ENCODE data around the gene LSAMP. TPM values are rescaled to one million over a fixed set of nuclear protein-coding genes. Genes with fewer than 3 reads are reported as not detected.

The LSAMP gene
- total and polyA plus RNA-seq, 2 of the 13 experiments (the other 11 are each of a cell fraction or from before 2014, with no cell fraction given) = not detected

- TF ChIP-seq NFAT5 (CRISPR knock-in tag; IDR thresholded peaks at IDR 0.05) (no peak), ZNF17 (CRISPR knock-in tag; IDR thresholded peaks at IDR 0.05) (no peak), SALL1 (CRISPR knock-in tag; IDR thresholded peaks at IDR 0.05) (no peak), POLR2A (IDR thresholded peaks at IDR 0.05; ENCODE audit: insufficient read depth in 1 of 2, low read depth in 2 of 2, low read length in 2 of 2) (no peak), SIN3A (IDR thresholded peaks at IDR 0.05; ENCODE audit: borderline replicate concordance, low read depth, low read length) (no peak), ZNF639 (CRISPR knock-in tag; conservative IDR thresholded peaks at IDR 0.05) (no peak)
Measured at GRCh38 chr3:116433552-116433951, 11.7 kb downstream of the LSAMP start (continued).

- H3K36me3 ChIP-seq (replicated peaks in 1 of 2; ENCODE audit: control insufficient read depth in 1 of 2, insufficient read depth in 2 of 2, low read length in 2 of 2) = no peaks in the 10 kb centered on the region
- ATAC-seq = no peak
- no peaks in the 10 kb centered on the region for H3K27me3 ChIP-seq (ENCODE audit: control insufficient read depth in 1 of 2, insufficient read depth in 2 of 2, low read length in 2 of 2)
- H3K4me3 ChIP-seq (replicated peaks in 1 of 3; ENCODE audit: insufficient read depth in 1 of 3, low read depth in 2 of 3, low read length in 3 of 3) = no peak overlapping the region
- no peaks in the 10 kb centered on the region for H3K4me1 ChIP-seq (ENCODE audit: insufficient read depth, low read length)
- CTCF ChIA-PET (ENCODE audit: low intra/inter-chr PET ratio, low total read pairs) = no interaction called here
- H3K9me3 ChIP-seq (ENCODE audit: low read length) = no peaks in the 10 kb centered on the region
- H2AFZ ChIP-seq (ENCODE audit: low read length) = no peak overlapping the region
- no TSS peak for BruUV-seq (replicated peaks)
- intact Hi-C loops (cut with micrococcal nuclease; ENCODE audit: unreplicated experiment) = no loop called here
- TF ChIP-seq IRX3 (CRISPR knock-in tag; IDR thresholded peaks at IDR 0.05; ENCODE audit: borderline replicate concordance, low read depth) (no peak), TCF12 (IDR thresholded peaks at IDR 0.05) (no peak), TCF12 (CRISPR knock-in tag; IDR thresholded peaks at IDR 0.05) (no peak), ZNF414 (CRISPR knock-in tag; IDR thresholded peaks at IDR 0.05) (no peak)
- 4% methylated on average over 2 of the region's 2 CpGs for whole genome bisulfite sequencing (ENCODE audit: low lambda C conversion rate)
- no peaks in the 10 kb centered on the region for H3K79me2 ChIP-seq (ENCODE audit: insufficient read depth, low read length)
- no peaks in the 10 kb centered on the region for H4K20me1 ChIP-seq (ENCODE audit: insufficient read depth, low read length)
- no peak for DNase-seq (ENCODE audit: low spot score)
- H3K4me2 ChIP-seq (ENCODE audit: low read depth, low read length) = no peak overlapping the region
- no peak overlapping the region for H3K27ac ChIP-seq (ENCODE audit: extremely low read length, insufficient read depth, low read length)
- POLR2A ChIA-PET = no interaction called here
- in situ Hi-C loops (cut with HindIII; ENCODE audit: extremely low pct_ligation_motif_present, low pct_unique_long_range_greater_than_20kb) = no loop called here
- H3K9ac ChIP-seq (ENCODE audit: insufficient read depth, low read depth, low read length) = no peak overlapping the region
- FAIRE-seq = no peak
Measured at GRCh38 chr3:116432795-116433194, 12.5 kb downstream of the LSAMP start.

Measured in HepG2 (cell line).